GM12878 (cell line): Measurements from ENCODE around the gene SEL1L3. TPM values are rescaled to one million over a fixed set of nuclear protein-coding genes. Genes with fewer than 3 reads are reported as not detected.

Experiments used
- ATAC-seq: fragments of 200-7000 bp; cut with Tn5 transposase; 3 replicates; pipeline ENCODE4 v1.9.1; 2020; ENCODE audit warnings: mild to moderate bottlenecking, moderate library complexity
- BruUV-seq: library from RNA; stranded (reverse); fragments of 400-500 nt; replicated peaks from 2 replicates; lab custom pipeline; 2021; lab: Mats Ljungman, UMichigan
- CTCF ChIA-PET: fragments of 300-600 bp; sonication (Branson Sonifier 250); formaldehyde crosslinking; extraction: SDS; loops from one replicate; lab custom pipeline; 2021; ENCODE audit warnings: inconsistent platforms; lab: Yijun Ruan, JAX
- POLR2A ChIA-PET: fragments of 350-600 bp; formaldehyde crosslinking; extraction: SDS; loops from one replicate; lab custom pipeline; 2021; ENCODE audit warnings: inconsistent platforms; lab: Charles Lee
- RAD21 ChIA-PET: fragments of 300-600 bp; sonication (Branson Sonifier 250); formaldehyde crosslinking; loops from one replicate; lab custom pipeline; 2023; ENCODE audit warnings: antibody characterized with exemption; ENCODE audit not compliant: unreplicated experiment; lab: Charles Lee
- SMC1A ChIA-PET: fragments of 300-600 bp; sonication (Branson Sonifier 250); formaldehyde crosslinking; loops from one replicate; lab custom pipeline; 2023; ENCODE audit not compliant: unreplicated experiment, uncharacterized antibody; lab: Charles Lee
- DNase-seq: peaks from one replicate; pipeline ENCODE4 v3.0.0-alpha.2; 2011; ENCODE audit warnings: low read depth, low spot score
- FAIRE-seq: peaks from 3 replicates; lab custom pipeline; 2011; peaks lifted over from hg19 to GRCh38; lab: Jason Lieb, UNC
- H2AFZ ChIP-seq: 2 replicates; pipeline ENCODE4 v1.6.0; 2011; ENCODE audit warnings: low read depth, low read length, control low read depth; ENCODE audit not compliant: control insufficient read depth
- H3K27ac ChIP-seq: 2 replicates; pipeline ENCODE4 v1.5.1; 2011; ENCODE audit warnings: control low read depth; ENCODE audit not compliant: control insufficient read depth, insufficient read depth
- H3K27me3 ChIP-seq, 2 experiments: replicated peaks in 1 of 2; 2 replicates each; pipeline versions ENCODE4 v1.6.0 to v1.6.1; 2011; ENCODE audit warnings: low read length in 1 of 2; ENCODE audit not compliant: control insufficient read depth in 2 of 2, insufficient read depth in 2 of 2
- H3K36me3 ChIP-seq, 2 experiments: 2 replicates each; pipeline ENCODE4 v1.5.1; 2011; ENCODE audit warnings: low read length in 1 of 2; ENCODE audit not compliant: control insufficient read depth in 2 of 2, insufficient read depth in 2 of 2
- H3K4me1 ChIP-seq: 2 replicates; pipeline ENCODE4 v1.6.1; 2011; ENCODE audit warnings: mild to moderate bottlenecking, low read length, moderate library complexity, mixed read lengths; ENCODE audit not compliant: control insufficient read depth, insufficient read depth
- H3K4me2 ChIP-seq: 2 replicates; pipeline ENCODE4 v1.6.0; 2011; ENCODE audit warnings: control low read depth; ENCODE audit not compliant: control insufficient read depth, insufficient read depth
- H3K4me3 ChIP-seq: fragments of 200-600 bp; sonication (generic); 2 replicates; pipeline ENCODE4 v1.5.1; 2016
- H3K79me2 ChIP-seq: 2 replicates; pipeline ENCODE4 v1.6.0; 2011; ENCODE audit warnings: low read length; ENCODE audit not compliant: control insufficient read depth, insufficient read depth
- H3K9ac ChIP-seq: 2 replicates; pipeline ENCODE4 v1.8.0; 2011; ENCODE audit warnings: low read length, control low read depth, mixed read lengths; ENCODE audit not compliant: control insufficient read depth, insufficient read depth
- H3K9me3 ChIP-seq: replicated peaks from 3 replicates; pipeline ENCODE4 v1.5.1; 2011; ENCODE audit warnings: mild to moderate bottlenecking, low read length; ENCODE audit not compliant: control insufficient read depth, insufficient read depth
- H4K20me1 ChIP-seq: 2 replicates; pipeline ENCODE4 v1.6.0; 2011; ENCODE audit not compliant: control insufficient read depth, insufficient read depth
- BCLAF1 ChIP-seq: fragments of 450-650 bp; IDR thresholded peaks from 2 replicates; pipeline ENCODE4 v1.6.1; 2017; ENCODE audit warnings: antibody characterized with exemption, mild to moderate bottlenecking, moderate library complexity
- MYC ChIP-seq: IDR thresholded peaks from 2 replicates; pipeline ENCODE4 v1.6.1; 2011; ENCODE audit warnings: mild to moderate bottlenecking, low read length, moderate library complexity, inconsistent platforms; ENCODE audit not compliant: insufficient read depth, insufficient replicate concordance, insufficient read length, severe bottlenecking
- POU2F2 ChIP-seq: IDR thresholded peaks from 3 replicates; pipeline ENCODE4 v1.6.1; 2011; ENCODE audit warnings: low read depth, mild to moderate bottlenecking, low read length, borderline replicate concordance
- SPI1 ChIP-seq: IDR thresholded peaks from 2 replicates; pipeline ENCODE4 v1.6.1; 2011; ENCODE audit warnings: low read depth, mild to moderate bottlenecking, low read length, moderate library complexity, borderline replicate concordance; ENCODE audit not compliant: insufficient read depth
- SUPT20H ChIP-seq: IDR thresholded peaks from 2 replicates; pipeline ENCODE4 v1.6.1; 2011; ENCODE audit warnings: low read depth, mild to moderate bottlenecking, low read length, moderate library complexity, borderline replicate concordance; ENCODE audit not compliant: control insufficient read depth
- TARDBP ChIP-seq: IDR thresholded peaks from 2 replicates; pipeline ENCODE4 v1.6.1; 2016; ENCODE audit warnings: borderline replicate concordance
- WGBS: methylation state at CpG from one replicate; pipeline ENCODE4 v1.1.6; 2016; ENCODE audit warnings: low lambda C conversion rate; ENCODE audit not compliant: insufficient replicate concordance, insufficient coverage; ENCODE audit errors: missing lambda C conversion rate; 5-methylcytosine and 5-hydroxymethylcytosine counted together
- in situ Hi-C: fragments of 300-500 bp; cut with MboI; formaldehyde crosslinking; loops from 9 replicates; pipeline ENCODE4 v1.14.3; 2018; ENCODE audit warnings: mixed read lengths
- intact Hi-C: fragments of 100-400 bp; cut with micrococcal nuclease; formaldehyde crosslinking; loops from one replicate; pipeline ENCODE4 v1.14.2; 2022; ENCODE audit not compliant: unreplicated experiment
- polyA plus RNA-seq, 11 experiments: library from polyadenylated mRNA; depleted of rRNA in 4 of 11; unstranded in 6 of 11; stranded (reverse) in 5 of 11; fragments of >200 nt; fragmentation: Nextera tagmentation in 4 of 11; fragmentation: Illumina TruSeq in 1 of 11; extraction: Ambion mirVana in 4 of 11; extraction: Trizol in 1 of 11; gene quantifications; 1 replicate in 1 of 11; 2 replicates in 10 of 11; pipeline versions ENCODE4 v1.2.1 to v1.2.3, GENCODE V29; 2011 to 2016; ENCODE audit warnings: inconsistent platforms in 2 of 11, missing spikeins in 2 of 11, low read depth in 1 of 11
- total RNA-seq, 4 experiments: library from RNA; depleted of rRNA in 3 of 4; stranded (reverse); fragments of >200 nt in 3 of 4; fragmentation: Illumina TruSeq in 1 of 4; extraction: Trizol in 1 of 4; gene quantifications; 2 replicates each; pipeline versions ENCODE4 v1.2.1 to v1.2.3, GENCODE V29; 2013 to 2021
- TF ChIP-seq, protein P1 (sequence below): fragments of 450-650 bp; IDR thresholded peaks from 2 replicates; pipeline ENCODE4 v1.6.1; 2017; ENCODE audit warnings: mild to moderate bottlenecking, low read depth, inconsistent platforms; ENCODE audit not compliant: poor library complexity, severe bottlenecking

The SEL1L3 gene
- total and polyA plus RNA-seq, 10 of the 15 experiments (the other 5 are each of a cell fraction or from before 2014, with no cell fraction given) = 20.4 to 82.2 (median 47.3) TPM

GRCh38 chr4:25786497-25787065 is 76.2 kb downstream of the SEL1L3 start (continued):
- TF ChIP-seq TARDBP (no peak), BCLAF1 (no peak), MYC (no peak)
- TF ChIP-seq, protein P1, sequence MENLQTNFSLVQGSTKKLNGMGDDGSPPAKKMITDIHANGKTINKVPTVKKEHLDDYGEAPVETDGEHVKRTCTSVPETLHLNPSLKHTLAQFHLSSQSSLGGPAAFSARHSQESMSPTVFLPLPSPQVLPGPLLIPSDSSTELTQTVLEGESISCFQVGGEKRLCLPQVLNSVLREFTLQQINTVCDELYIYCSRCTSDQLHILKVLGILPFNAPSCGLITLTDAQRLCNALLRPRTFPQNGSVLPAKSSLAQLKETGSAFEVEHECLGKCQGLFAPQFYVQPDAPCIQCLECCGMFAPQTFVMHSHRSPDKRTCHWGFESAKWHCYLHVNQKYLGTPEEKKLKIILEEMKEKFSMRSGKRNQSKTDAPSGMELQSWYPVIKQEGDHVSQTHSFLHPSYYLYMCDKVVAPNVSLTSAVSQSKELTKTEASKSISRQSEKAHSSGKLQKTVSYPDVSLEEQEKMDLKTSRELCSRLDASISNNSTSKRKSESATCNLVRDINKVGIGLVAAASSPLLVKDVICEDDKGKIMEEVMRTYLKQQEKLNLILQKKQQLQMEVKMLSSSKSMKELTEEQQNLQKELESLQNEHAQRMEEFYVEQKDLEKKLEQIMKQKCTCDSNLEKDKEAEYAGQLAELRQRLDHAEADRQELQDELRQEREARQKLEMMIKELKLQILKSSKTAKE = no peak

- Histone ChIP-seq H3K4me1 (no peaks in the 10 kb centered on the region), H3K27ac (no peak overlapping the region), H2AFZ (no peak overlapping the region), H3K9me3 (no peaks in the 10 kb centered on the region), H3K79me2 (no peaks in the 10 kb centered on the region), H3K4me3 (no peak overlapping the region), H4K20me1 (no peaks in the 10 kb centered on the region), H3K4me2 (no peak overlapping the region), H3K27me3 (no peaks in the 10 kb centered on the region), H3K9ac (no peak overlapping the region), H3K36me3 (peaks cover 0 to 8% of the 10 kb centered on the region in 2 experiments; a peak in 1 of 4 replicates)
- CTCF ChIA-PET = interaction anchor here (1.3 to 1.9 kb wide), 3 partner anchors 8 to 16 kb away, joined by 4 to 5 read pairs (median 4); no protein-coding TSS in a partner anchor
- FAIRE-seq (no peak), ATAC-seq (peak; percentile 32; the same call in 1 of the 3 replicates), DNase-seq (no peak)
- SMC1A ChIA-PET = interaction anchor here (1.0 to 1.1 kb wide), 2 partner anchors 11 to 49 kb away, joined by 3 read pairs; no protein-coding TSS in a partner anchor
- WGBS = 36% methylated on average over 9 of the region's 9 CpGs
- POLR2A ChIA-PET = interaction anchor here (0.6 kb wide), 1 partner anchor 13 kb away, joined by 4 read pairs; no protein-coding TSS in a partner anchor
- no TSS peak for BruUV-seq
- RAD21 ChIA-PET = no interaction called here
- TF ChIP-seq SUPT20H = no peak
- TF ChIP-seq SPI1 = peak; percentile 42; the same call in 1 of the 2 replicates
- peak; percentile 27; the same call in 1 of the 3 replicates for TF ChIP-seq POU2F2
- intact Hi-C loops = no loop called here
- in situ Hi-C loops = no loop called here
Observed at GRCh38 chr4:25783943-25784342, 78.8 kb downstream of the SEL1L3 start.
